HepG2 (cell line): ENCODE results near the gene ZSCAN21. TPM values are rescaled to one million over a fixed set of nuclear protein-coding genes. Genes with fewer than 3 reads are reported as not detected.

ENCODE experiments used
- ATF4 ChIP-seq, 2 experiments: fragments of 450-650 bp in 1 of 2; sonication (generic) in 1 of 2; formaldehyde crosslinking; IDR thresholded peaks; 2 replicates each; pipeline versions ENCODE4 v1.5.0 to v1.8.0; 2020 to 2022; ENCODE audit warnings: mild to moderate bottlenecking in 1 of 2, missing genetic modification reagents in 1 of 2
- DZIP1 ChIP-seq: sonication (generic); formaldehyde crosslinking; IDR thresholded peaks from 2 replicates; pipeline ENCODE4 v1.5.0; 2020; ENCODE audit warnings: mild to moderate bottlenecking, missing genetic modification reagents
- HMG20A ChIP-seq: IDR thresholded peaks from 2 replicates; pipeline ENCODE4 v1.6.1; 2016; ENCODE audit warnings: borderline replicate concordance
- KAT8 ChIP-seq: IDR thresholded peaks from 2 replicates; pipeline ENCODE4 v1.6.1; 2016; ENCODE audit warnings: missing genetic modification reagents, missing compliant biosample characterization
- KDM4B ChIP-seq: sonication (generic); formaldehyde crosslinking; IDR thresholded peaks from 2 replicates; pipeline ENCODE4 v1.4.0; 2020; ENCODE audit warnings: missing genetic modification reagents
- KDM5A ChIP-seq: fragments of 200-600 bp; sonication (generic); IDR thresholded peaks from 2 replicates; pipeline ENCODE4 v1.7.0; 2018; ENCODE audit warnings: antibody characterized with exemption, mild to moderate bottlenecking, low read length, borderline replicate concordance
- KMT2B ChIP-seq: IDR thresholded peaks from 2 replicates; pipeline ENCODE4 v1.6.1; 2016; ENCODE audit warnings: missing genetic modification reagents, missing compliant biosample characterization
- LRRFIP1 ChIP-seq: sonication (generic); formaldehyde crosslinking; conservative IDR thresholded peaks from 2 replicates; pipeline ENCODE4 v1.4.0; 2020; ENCODE audit warnings: missing genetic modification reagents
- MAF1 ChIP-seq: sonication (generic); formaldehyde crosslinking; IDR thresholded peaks from 2 replicates; pipeline ENCODE4 v1.5.0; 2020; ENCODE audit warnings: missing genetic modification reagents, borderline replicate concordance
- PHF5A ChIP-seq: IDR thresholded peaks from one replicate; pipeline ENCODE4 v1.6.1; 2018; ENCODE audit warnings: low read depth, missing genetic modification reagents; ENCODE audit not compliant: unreplicated experiment
- PPARG ChIP-seq: conservative IDR thresholded peaks from 2 replicates; pipeline ENCODE4 v1.6.1; 2016; ENCODE audit warnings: missing biosample characterization, missing genetic modification reagents
- SKIL ChIP-seq: sonication (generic); formaldehyde crosslinking; IDR thresholded peaks from 2 replicates; pipeline ENCODE4 v1.8.0; 2022; ENCODE audit warnings: missing genetic modification reagents, mild to moderate bottlenecking, moderate library complexity, borderline replicate concordance
- SRSF4 ChIP-seq: fragments of 200-400 bp; formaldehyde crosslinking; IDR thresholded peaks from one replicate; pipeline ENCODE4 v1.6.1; 2018; ENCODE audit warnings: mild to moderate bottlenecking, low read depth, low read length, moderate library complexity; ENCODE audit not compliant: poor library complexity, severe bottlenecking
- TOPORS ChIP-seq: sonication (generic); formaldehyde crosslinking; IDR thresholded peaks from 2 replicates; pipeline ENCODE4 v1.8.0; 2023; ENCODE audit warnings: mild to moderate bottlenecking, missing genetic modification reagents
- YEATS2 ChIP-seq: sonication (generic); formaldehyde crosslinking; IDR thresholded peaks from 2 replicates; pipeline ENCODE4 v1.4.0; 2020; ENCODE audit warnings: missing genetic modification reagents, borderline replicate concordance
- ZMYM2 ChIP-seq: sonication (generic); formaldehyde crosslinking; IDR thresholded peaks from 2 replicates; pipeline ENCODE4 v1.8.0; 2022; ENCODE audit warnings: mild to moderate bottlenecking, missing genetic modification reagents
- ZNF136 ChIP-seq: sonication (generic); formaldehyde crosslinking; IDR thresholded peaks from 2 replicates; pipeline ENCODE4 v1.8.1; 2022; ENCODE audit warnings: low read depth, mild to moderate bottlenecking, moderate library complexity, missing genetic modification reagents
- ZNF3 ChIP-seq: IDR thresholded peaks from 2 replicates; pipeline ENCODE4 v1.7.0; 2017; ENCODE audit warnings: inconsistent platforms
- ZNF354B ChIP-seq: sonication (generic); formaldehyde crosslinking; IDR thresholded peaks from 2 replicates; pipeline ENCODE4 v1.8.0; 2022; ENCODE audit warnings: mild to moderate bottlenecking, missing genetic modification reagents
- ZNF451 ChIP-seq: sonication (generic); formaldehyde crosslinking; IDR thresholded peaks from 2 replicates; pipeline ENCODE4 v1.5.0; 2020; ENCODE audit warnings: mild to moderate bottlenecking, missing genetic modification reagents
- ZNF501 ChIP-seq: sonication (generic); formaldehyde crosslinking; IDR thresholded peaks from 2 replicates; pipeline ENCODE4 v1.5.1; 2020; ENCODE audit warnings: mild to moderate bottlenecking, moderate library complexity, missing genetic modification reagents
- ZNF570 ChIP-seq: sonication (generic); formaldehyde crosslinking; IDR thresholded peaks from 2 replicates; pipeline ENCODE4 v1.4.0; 2020; ENCODE audit warnings: mild to moderate bottlenecking, missing genetic modification reagents, borderline replicate concordance
- polyA plus RNA-seq, 8 experiments: library from polyadenylated mRNA; depleted of rRNA in 3 of 8; stranded (reverse) in 7 of 8; unstranded in 1 of 8; fragments of >200 nt; fragmentation: Illumina TruSeq in 4 of 8; extraction: Trizol in 4 of 8; gene quantifications; 2 replicates each; pipeline versions ENCODE4 v1.2.1 to v1.2.3, GENCODE V29; 2011 to 2016; ENCODE audit warnings: low read depth in 4 of 8, missing spikeins in 1 of 8, mixed read lengths in 1 of 8; ENCODE audit not compliant: insufficient read depth in 1 of 8
- total RNA-seq, 5 experiments: library from RNA; depleted of rRNA; stranded (reverse); fragments of >200 nt; fragmentation: Illumina TruSeq; extraction: Trizol; gene quantifications; 2 replicates each; pipeline ENCODE4 v1.2.3, GENCODE V29; 2016; ENCODE audit warnings: low read depth in 1 of 5

Gene ZSCAN21
- total and polyA plus RNA-seq, 2 of the 13 experiments (the other 11 are each of a cell fraction or from before 2014, with no cell fraction given): 7.0 to 10.0 TPM

GRCh38 chr7:100017300-100017699 is 32.3 kb upstream of the ZSCAN21 start (continued):
- TF ChIP-seq DZIP1 (CRISPR knock-in tag): no peak
- no peak for TF ChIP-seq SKIL
- no peak for TF ChIP-seq MAF1
- no peak for TF ChIP-seq LRRFIP1 (CRISPR knock-in tag)
- TF ChIP-seq PPARG (CRISPR knock-in tag): peak; percentile 42; the same call in 1 of the 2 replicates
- TF ChIP-seq ZNF501 (CRISPR knock-in tag): no peak
- TF ChIP-seq ZNF3 (CRISPR knock-in tag): no peak
- no peak for TF ChIP-seq ZNF354B
- no peak for TF ChIP-seq PHF5A (CRISPR knock-in tag)
- no peak for TF ChIP-seq KMT2B
- peak; percentile 95 for TF ChIP-seq ZMYM2
- no peak for TF ChIP-seq KDM5A
- no peak for TF ChIP-seq ZNF570
- no peak for TF ChIP-seq KDM4B (CRISPR knock-in tag)
- TF ChIP-seq ATF4 (CRISPR knock-in tag; IDR thresholded peaks at IDR 0.05): no peak
- TF ChIP-seq TOPORS (CRISPR knock-in tag): no peak
- TF ChIP-seq YEATS2 (CRISPR knock-in tag): 0 out of 2 replicates have a peak, but pooled peaks have one; percentile 32
- TF ChIP-seq KAT8 (CRISPR knock-in tag): 0 out of 2 replicates have a peak, but pooled peaks have one; percentile 14
- no peak for TF ChIP-seq ZNF136 (CRISPR knock-in tag)
- no peak for TF ChIP-seq HMG20A (CRISPR knock-in tag)
- TF ChIP-seq SRSF4: no peak
- TF ChIP-seq ZNF451 (CRISPR knock-in tag): no peak
